Spleen (tissue), 7 donors: Measurements from ENCODE around the gene ZNF227.

ENCODE experiments used
- CTCF ChIP-seq, 11 experiments: fragments of 200-600 bp in 7 of 11; fragments of 450-650 bp in 4 of 11; sonication (generic) in 4 of 11; IDR thresholded peaks in 8 of 11; conservative IDR thresholded peaks in 3 of 11; 1 replicate in 7 of 11; 2 replicates in 4 of 11; pipeline versions ENCODE4 v1.4.0 to v1.8.0; 2016 to 2021; ENCODE audit warnings: antibody characterized with exemption in 11 of 11, inconsistent platforms in 4 of 11, mild to moderate bottlenecking in 1 of 11
- POLR2A ChIP-seq, 3 donors: fragments of 450-650 bp; IDR thresholded peaks; one replicate each; pipeline ENCODE4 v1.5.1; 2017; ENCODE audit warnings: antibody characterized with exemption in 3 of 3, mild to moderate bottlenecking in 1 of 3
- donor health status: DM: no; HTN: no; CAD: no; lungs with moderate emphysema.
- donor health status: DM: no; HTN: no; CAD: no.
- donor health status: DM: no; HTN: no; CAD: no.

- TF ChIP-seq CTCF (IDR thresholded peaks at IDR 0.05 in 8 of 11, conservative IDR thresholded peaks at IDR 0.05 in 3 of 11), result no peak
- TF ChIP-seq POLR2A (IDR thresholded peaks at IDR 0.05), result no peak
Measured at GRCh38 chr19:44258136-44258535, 45.8 kb downstream of the ZNF227 start.
